ENCODE results near the gene CLMN.

GRCh38 chr14:95352481-95352880, 32.8 kb upstream of the CLMN start:
- TF ChIP-seq CTCF (IDR thresholded peaks at IDR 0.05; ENCODE audit: control extremely low read depth in 1 of 3, insufficient read depth in 1 of 3, low read depth in 1 of 3, low read length in 3 of 3) (no peak), SAP30 (IDR thresholded peaks at IDR 0.05; ENCODE audit: insufficient read depth, insufficient replicate concordance, low read length) (no peak), TAF1 (IDR thresholded peaks at IDR 0.05; ENCODE audit: low read depth, low read length) (no peak), MAX (IDR thresholded peaks at IDR 0.05) (no peak), POLR2A (IDR thresholded peaks at IDR 0.05; ENCODE audit: control extremely low read depth in 1 of 2, low read depth in 2 of 2, low read length in 2 of 2) (no peak), CBX5 (IDR thresholded peaks at IDR 0.05; ENCODE audit: low read depth, low read length) (no peak), MAFK (IDR thresholded peaks at IDR 0.05; ENCODE audit: low read depth, low read length) (no peak), NRF1 (IDR thresholded peaks at IDR 0.05; ENCODE audit: low read depth, low read length) (no peak), NANOG (IDR thresholded peaks at IDR 0.05; ENCODE audit: insufficient read depth, low read depth, low read length, poor library complexity, severe bottlenecking) (no peak), ZNF274 (IDR thresholded peaks at IDR 0.05; ENCODE audit: borderline replicate concordance, extremely low read depth, low read length) (no peak), CEBPB (IDR thresholded peaks at IDR 0.05; ENCODE audit: low read depth, low read length) (no peak), CHD2 (IDR thresholded peaks at IDR 0.05; ENCODE audit: low read length) (no peak), SP1 (IDR thresholded peaks at IDR 0.05; ENCODE audit: low read depth, low read length) (no peak)

Data from H1 (cell line).